NCI-H82 treated with DMSO at 0.1 percent for 48 hours (cell line): ENCODE measurements around the gene CSTPP1.

Experiments used
- DNase-seq: peaks from one replicate; lab custom pipeline; 2025; ENCODE audit not compliant: unreplicated experiment; lab: John Stamatoyannopoulos, UW

The CSTPP1 gene

GRCh38 chr11:47124675-47125074 lies 188.1 kb downstream of the CSTPP1 start:
- no peak for DNase-seq

GRCh38 chr11:47125083-47125482 lies 188.5 kb downstream of the CSTPP1 start:
- DNase-seq, result no peak

- no peak for DNase-seq
These were observed 190.7 kb downstream of the CSTPP1 start for GRCh38 chr11:47127213-47127612.

DNA sequence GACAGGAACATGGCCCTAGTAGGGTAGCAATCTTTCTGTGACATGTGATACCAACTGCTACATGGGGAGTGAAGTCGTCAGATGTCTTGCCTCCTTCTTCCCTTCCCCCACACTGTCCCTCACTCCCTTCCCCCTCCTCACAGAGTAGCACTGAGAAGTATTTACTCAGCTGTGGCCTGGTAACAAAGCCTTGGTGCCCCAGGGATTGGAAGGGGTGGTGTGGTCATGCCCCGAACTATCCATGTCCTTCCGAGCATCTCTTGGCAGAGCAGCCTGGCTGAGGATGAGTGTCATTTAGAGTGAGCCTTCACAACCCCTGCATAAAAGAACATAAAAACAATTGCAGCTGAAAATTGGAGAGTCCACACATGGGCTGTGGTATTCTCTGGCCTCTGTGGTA lies 194.0 kb downstream of the CSTPP1 start:
- DNase-seq, result no peak

- no peak for DNase-seq
These were observed 194.6 kb downstream of the CSTPP1 start for GRCh38 chr11:47131136-47131535.

GRCh38 chr11:47132490-47132889 lies 195.9 kb downstream of the CSTPP1 start:
- DNase-seq, result no peak

GRCh38 chr11:47132981-47133380 lies 196.4 kb downstream of the CSTPP1 start:
- DNase-seq, result no peak

- DNase-seq, result no peak
These were observed 199.8 kb downstream of the CSTPP1 start for GRCh38 chr11:47136327-47136726.

GRCh38 chr11:47136921-47137320 lies 200.4 kb downstream of the CSTPP1 start:
- DNase-seq, result no peak

- no peak for DNase-seq
These were observed 200.9 kb downstream of the CSTPP1 start for GRCh38 chr11:47137476-47137875.

GRCh38 chr11:47139878-47140277 lies 203.3 kb downstream of the CSTPP1 start:
- DNase-seq, result no peak

- no peak for DNase-seq
These were observed 206.8 kb downstream of the CSTPP1 start for GRCh38 chr11:47143322-47143721.

DNA sequence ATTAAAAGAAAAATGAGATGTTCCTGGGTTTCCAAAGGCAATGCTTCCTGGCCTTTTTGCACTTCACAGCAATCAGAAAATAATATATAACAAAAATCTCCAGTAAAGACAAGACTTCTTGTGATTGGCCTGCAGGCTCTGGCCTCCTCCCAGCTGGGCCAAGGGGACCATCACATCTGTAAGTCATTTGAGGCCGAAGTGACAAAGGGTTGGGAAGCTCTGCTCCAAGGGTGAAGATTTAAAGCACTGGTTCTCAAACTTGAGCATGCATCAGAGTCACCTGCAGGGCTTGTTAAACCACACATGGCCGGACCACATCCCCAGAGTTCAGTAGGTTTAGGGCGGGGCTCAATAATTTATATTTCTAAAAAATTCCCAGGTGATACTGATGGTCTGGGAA lies 208.0 kb downstream of the CSTPP1 start:
- no peak for DNase-seq

- DNase-seq, result no peak
These were observed 210.7 kb downstream of the CSTPP1 start for GRCh38 chr11:47147250-47147649.

- no peak for DNase-seq
These were observed 211.1 kb downstream of the CSTPP1 start for GRCh38 chr11:47147681-47148080.

- DNase-seq, result no peak
These were observed 211.7 kb downstream of the CSTPP1 start for GRCh38 chr11:47148270-47148669.

GRCh38 chr11:47148903-47149531 lies 212.5 kb downstream of the CSTPP1 start:
- no peak for DNase-seq

DNA sequence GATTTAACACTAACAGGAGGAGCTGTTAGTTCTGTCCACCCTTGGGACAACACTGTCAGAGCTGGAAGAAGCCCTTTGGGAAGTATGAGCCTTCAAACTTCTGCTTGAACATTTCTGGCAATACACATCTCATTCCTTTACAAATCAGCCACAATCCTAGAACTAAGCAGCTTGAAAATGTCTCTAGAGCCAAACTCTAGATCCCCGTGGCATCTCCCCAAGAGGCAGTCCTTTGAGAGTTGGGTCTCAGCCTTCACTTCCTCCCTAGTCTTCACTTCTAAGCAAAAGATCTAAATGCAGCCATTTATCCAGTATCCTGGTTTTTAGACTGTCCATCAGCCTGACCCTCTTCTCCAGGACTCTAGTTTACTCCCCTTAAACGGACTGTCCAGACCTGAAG lies 213.2 kb downstream of the CSTPP1 start:
- no peak for DNase-seq

DNA sequence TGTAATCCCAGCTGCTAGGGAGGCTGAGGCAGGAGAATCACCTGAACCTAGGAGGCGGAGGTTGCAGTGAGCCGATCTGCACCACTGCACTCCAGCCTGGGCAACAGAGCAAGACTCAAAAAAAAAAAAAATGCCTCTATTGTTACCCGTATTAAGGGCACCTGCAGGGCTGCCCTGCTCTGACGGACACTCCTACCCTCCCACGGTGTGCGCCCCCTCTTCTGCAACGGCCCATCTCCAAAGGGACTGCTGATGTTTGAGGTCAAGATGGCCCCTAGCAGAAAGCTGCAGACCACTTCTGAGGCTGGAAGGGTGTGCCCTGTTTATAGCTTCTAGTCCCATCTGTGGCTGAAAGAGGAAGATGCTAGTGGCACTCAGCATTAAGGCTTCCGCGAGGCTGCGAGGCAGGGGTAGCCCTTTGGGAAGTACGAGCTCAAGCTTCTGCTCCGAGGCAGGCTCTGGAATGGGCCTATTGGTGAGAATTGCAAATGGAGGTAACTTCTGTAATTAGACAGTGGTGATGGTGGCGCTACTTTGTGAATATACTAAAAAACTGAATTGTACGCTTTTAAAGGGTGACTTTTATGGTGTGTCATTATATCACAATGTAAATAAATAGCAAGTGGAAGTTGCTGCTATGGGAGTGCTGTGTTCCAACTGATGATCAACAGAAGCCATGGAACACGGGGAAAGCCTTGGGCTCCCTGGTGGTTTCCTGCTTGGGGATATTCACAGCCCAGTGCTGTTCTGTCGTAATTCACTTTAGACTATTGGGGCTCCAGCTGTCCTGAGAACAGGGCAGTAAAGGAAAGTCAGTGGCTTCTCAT lies 215.8 kb downstream of the CSTPP1 start:
- no peak for DNase-seq

DNA sequence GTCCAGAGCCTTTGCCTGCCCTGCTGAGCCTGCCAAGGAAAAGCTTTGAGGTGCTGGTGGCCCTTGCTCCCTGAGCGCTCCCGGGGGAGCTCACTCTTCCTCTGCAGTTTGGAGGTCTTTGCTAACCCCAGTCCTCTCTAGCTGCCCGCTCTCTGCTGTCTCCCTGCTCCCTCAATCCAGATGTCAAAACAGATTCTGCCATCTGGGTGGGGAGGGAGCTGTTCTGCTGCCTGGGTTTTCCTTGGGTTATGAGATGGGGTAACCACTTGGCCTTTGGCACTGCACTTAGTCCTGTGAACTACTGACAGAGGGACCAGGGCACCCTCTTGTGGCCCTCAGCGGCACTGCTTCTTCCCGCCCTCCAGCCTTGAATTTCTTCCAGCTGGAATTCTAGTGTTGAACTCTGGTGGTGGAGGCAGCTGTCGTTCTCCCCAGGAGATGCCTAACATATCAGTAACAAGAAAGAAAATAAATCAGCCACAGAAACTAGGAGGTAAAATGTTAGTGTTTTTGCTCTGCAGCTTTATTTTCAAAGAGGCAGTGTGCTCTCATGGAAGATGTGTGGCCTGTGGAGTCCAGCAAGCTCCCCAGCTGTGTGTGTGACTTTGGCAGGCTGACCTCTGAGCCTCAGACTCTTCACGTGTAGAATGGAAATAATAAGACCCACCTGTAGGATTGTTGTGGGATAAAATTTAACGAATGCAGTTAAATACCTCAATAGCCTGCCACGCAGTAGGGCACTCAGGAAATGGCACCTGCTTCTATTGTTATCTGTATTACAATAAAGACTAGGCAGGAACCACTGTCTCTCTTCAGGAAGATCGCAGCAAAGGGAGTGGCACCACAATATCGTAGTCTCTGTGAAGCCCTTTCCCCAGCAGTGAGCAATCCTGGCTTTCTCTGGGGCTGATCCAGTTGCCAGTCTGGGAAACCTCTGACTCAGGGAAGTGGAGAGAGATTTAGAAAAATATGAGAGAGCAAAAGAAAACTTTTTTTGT lies 216.7 kb downstream of the CSTPP1 start:
- peak; percentile 58 for DNase-seq
